Hepatic stellate cell (primary cell): Measurements from ENCODE around the gene RALY.

Experiments
- DNase-seq: peaks from one replicate; pipeline ENCODE4 v3.0.0; 2011; ENCODE audit warnings: low spot score

The RALY gene

GRCh38 chr20:33993576-33994221 lies at the start of gene RALY:
RALY (plus strand) TSS chr20:33993911; CDS start chr20:34072075, 78,164 bp downstream.
- DNase-seq, result peak; percentile 97

GRCh38 chr20:33944914-33945313 lies 48.8 kb upstream of the RALY start:
- DNase-seq, result no peak

- peak; percentile 23 for DNase-seq
Observed at GRCh38 chr20:33945391-33946081, 48.2 kb upstream of the RALY start.

GRCh38 chr20:33947709-33948295 lies 45.9 kb upstream of the RALY start:
- DNase-seq, result peak; percentile 24

- no peak for DNase-seq
Observed at GRCh38 chr20:33948480-33948879, 45.2 kb upstream of the RALY start.

- no peak for DNase-seq
Observed at GRCh38 chr20:33951171-33951570, 42.5 kb upstream of the RALY start.

- DNase-seq, result no peak
Observed at GRCh38 chr20:33954504-33954903, 39.2 kb upstream of the RALY start.

- no peak for DNase-seq
Observed at GRCh38 chr20:33963751-33964150, 30.0 kb upstream of the RALY start.

GRCh38 chr20:33964441-33964840 lies 29.3 kb upstream of the RALY start:
- no peak for DNase-seq

- DNase-seq, result no peak
Observed at GRCh38 chr20:33967126-33967525, 26.6 kb upstream of the RALY start.

- DNase-seq, result no peak
Observed at GRCh38 chr20:33969563-33969962, 24.1 kb upstream of the RALY start.

GRCh38 chr20:33970229-33970628 lies 23.5 kb upstream of the RALY start:
- no peak for DNase-seq

- DNase-seq, result no peak
Observed at GRCh38 chr20:33971147-33971975, 22.4 kb upstream of the RALY start.

GRCh38 chr20:33976959-33977358 lies 16.8 kb upstream of the RALY start:
- DNase-seq, result no peak

GRCh38 chr20:33977535-33977934 lies 16.2 kb upstream of the RALY start:
- DNase-seq, result no peak

GRCh38 chr20:33979094-33979493 lies 14.6 kb upstream of the RALY start:
- DNase-seq, result no peak

GRCh38 chr20:33981347-33981746 lies 12.4 kb upstream of the RALY start:
- no peak for DNase-seq

GRCh38 chr20:33981964-33982363 lies 11.7 kb upstream of the RALY start:
- DNase-seq, result no peak

GRCh38 chr20:33983371-33983770 lies 10.3 kb upstream of the RALY start:
- DNase-seq, result no peak

GRCh38 chr20:33984182-33984719 lies 9.5 kb upstream of the RALY start:
- DNase-seq, result no peak

GRCh38 chr20:33985280-33985679 lies 8.4 kb upstream of the RALY start:
- no peak for DNase-seq

GRCh38 chr20:33985830-33986229 lies 7.9 kb upstream of the RALY start:
- no peak for DNase-seq
